ENCODE data around the gene CUL1.

CUL1 gene

GRCh38 chr7:148753224-148753623, 54.5 kb downstream of the CUL1 start:
- WGBS (ENCODE audit: extremely low coverage, insufficient coverage, insufficient read length), result no CpG with 5 or more reads among the region's 4 CpGs
- H3K79me2 ChIP-seq (ENCODE audit: control insufficient read depth, insufficient read depth, low read length, poor library complexity), result peaks cover 1% of the 10 kb centered on the region
- no peak overlapping the region for H3K4me2 ChIP-seq (ENCODE audit: low read length)
- no peak overlapping the region for H3K27ac ChIP-seq (ENCODE audit: low read depth, low read length)
- no peak for DNase-seq
- no peak overlapping the region for H3K18ac ChIP-seq (ENCODE audit: low read length)
- no peak overlapping the region for H3K9ac ChIP-seq (ENCODE audit: low read length)
- H2AFZ ChIP-seq (ENCODE audit: insufficient read depth, low read length, poor library complexity), result no peak overlapping the region
- no peaks in the 10 kb centered on the region for H3K79me1 ChIP-seq (ENCODE audit: low read length)
- no peak overlapping the region for H4K91ac ChIP-seq (ENCODE audit: low read depth, low read length)
- no peak overlapping the region for H4K8ac ChIP-seq (ENCODE audit: low read depth, low read length)
- H3K4ac ChIP-seq (ENCODE audit: low read depth, low read length), result no peak overlapping the region
- peaks cover 13 to 15% of the 10 kb centered on the region in 2 experiments for H3K36me3 ChIP-seq (ENCODE audit: control insufficient read depth in 1 of 2, insufficient read depth in 2 of 2, low read length in 2 of 2)
- no peak overlapping the region for H2AK5ac ChIP-seq (ENCODE audit: low read length)
- H2BK5ac ChIP-seq (ENCODE audit: low read depth, low read length, poor library complexity), result no peak overlapping the region
- no peak overlapping the region for H2BK120ac ChIP-seq (ENCODE audit: insufficient read depth, low read length, poor library complexity)
- H3K4me1 ChIP-seq (ENCODE audit: control insufficient read depth in 1 of 2, insufficient read depth in 2 of 2, low read length in 2 of 2), result no peaks in the 10 kb centered on the region
- no peaks in the 10 kb centered on the region for H3K27me3 ChIP-seq (ENCODE audit: insufficient read depth, low read length)
- H2BK12ac ChIP-seq (ENCODE audit: low read length), result no peak overlapping the region
- H3K4me3 ChIP-seq (ENCODE audit: low read depth, low read length), result no peak overlapping the region
- no peak overlapping the region for H3K14ac ChIP-seq (ENCODE audit: low read length)
- H3K23ac ChIP-seq (ENCODE audit: low read length), result no peak overlapping the region
- no peaks in the 10 kb centered on the region for H3K9me3 ChIP-seq (ENCODE audit: insufficient read depth, low read depth, low read length)
- H4K12ac ChIP-seq (ENCODE audit: low read depth, low read length), result no peak overlapping the region

- Histone ChIP-seq H4K91ac (ENCODE audit: low read depth, low read length) (no peak overlapping the region), H3K9me3 (ENCODE audit: insufficient read depth, low read depth, low read length) (no peaks in the 10 kb centered on the region), H3K4me1 (ENCODE audit: control insufficient read depth in 1 of 2, insufficient read depth in 2 of 2, low read length in 2 of 2) (no peaks in the 10 kb centered on the region), H4K8ac (ENCODE audit: low read depth, low read length) (no peak overlapping the region), H3K9ac (ENCODE audit: low read length) (no peak overlapping the region), H3K4ac (ENCODE audit: low read depth, low read length) (no peak overlapping the region), H3K4me2 (ENCODE audit: low read length) (no peak overlapping the region), H3K27me3 (ENCODE audit: insufficient read depth, low read length) (no peaks in the 10 kb centered on the region), H3K79me1 (ENCODE audit: low read length) (no peaks in the 10 kb centered on the region), H3K23ac (ENCODE audit: low read length) (no peak overlapping the region), H3K14ac (ENCODE audit: low read length) (no peak overlapping the region), H2BK120ac (ENCODE audit: insufficient read depth, low read length, poor library complexity) (no peak overlapping the region), H3K18ac (ENCODE audit: low read length) (no peak overlapping the region), H2BK5ac (ENCODE audit: low read depth, low read length, poor library complexity) (no peak overlapping the region), H3K4me3 (ENCODE audit: low read depth, low read length) (no peak overlapping the region), H3K36me3 (ENCODE audit: control insufficient read depth in 1 of 2, insufficient read depth in 2 of 2, low read length in 2 of 2) (peaks cover 15 to 17% of the 10 kb centered on the region in 2 experiments), H2AK5ac (ENCODE audit: low read length) (no peak overlapping the region), H3K79me2 (ENCODE audit: control insufficient read depth, insufficient read depth, low read length, poor library complexity) (peaks cover 1% of the 10 kb centered on the region), H2AFZ (ENCODE audit: insufficient read depth, low read length, poor library complexity) (no peak overlapping the region), H3K27ac (ENCODE audit: low read depth, low read length) (no peak overlapping the region), H4K12ac (ENCODE audit: low read depth, low read length) (no peak overlapping the region), H2BK12ac (ENCODE audit: low read length) (no peak overlapping the region)
- no peak for DNase-seq
- no CpG with 5 or more reads among the region's 6 CpGs for WGBS (ENCODE audit: extremely low coverage, insufficient coverage, insufficient read length)
These were observed 56.2 kb downstream of the CUL1 start for GRCh38 chr7:148754912-148755311.

DNA sequence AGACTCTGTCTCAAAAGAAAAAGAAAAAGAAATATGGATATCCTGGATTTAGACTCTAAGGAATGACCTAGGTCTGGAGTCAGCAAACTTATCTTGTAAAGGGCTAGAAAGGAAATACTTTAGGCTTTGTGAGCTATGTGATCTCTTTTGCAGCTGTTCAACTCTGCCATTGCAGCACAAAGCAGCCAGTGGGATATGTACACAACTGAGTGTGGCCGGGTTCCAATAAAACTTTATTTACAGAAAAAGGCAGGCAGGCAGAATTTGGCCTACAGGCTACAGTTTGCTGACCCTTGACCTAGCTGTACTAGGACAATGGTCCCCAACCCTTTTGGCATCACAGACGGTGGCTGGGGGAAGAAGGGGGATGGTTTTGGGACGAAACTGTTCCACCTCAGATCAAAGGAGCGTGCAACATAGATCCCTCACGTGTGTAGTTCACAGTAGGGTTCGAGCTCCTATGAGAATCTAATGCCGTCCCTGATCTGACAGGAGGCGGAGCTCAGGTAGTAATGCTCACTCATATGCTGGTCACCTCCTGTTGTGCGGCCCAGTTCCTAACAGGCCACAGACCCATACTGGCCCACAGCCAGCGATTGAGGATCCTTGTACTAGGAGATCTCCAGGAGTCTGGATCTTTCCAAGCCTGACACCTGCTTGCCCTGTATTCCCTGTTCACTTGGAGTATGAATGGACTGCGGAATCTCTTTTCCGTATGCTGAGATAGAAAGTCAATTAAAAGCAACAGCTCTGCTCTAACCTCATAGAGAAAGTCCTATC, 63.0 kb downstream of the CUL1 start:
- no peak overlapping the region for H2AFZ ChIP-seq (ENCODE audit: insufficient read depth, low read length, poor library complexity)
- H3K4ac ChIP-seq (ENCODE audit: low read depth, low read length), result no peak overlapping the region
- H4K12ac ChIP-seq (ENCODE audit: low read depth, low read length), result no peak overlapping the region
- no peak overlapping the region for H3K4me3 ChIP-seq (ENCODE audit: low read depth, low read length)
- H2BK5ac ChIP-seq (ENCODE audit: low read depth, low read length, poor library complexity), result no peak overlapping the region
- H3K79me1 ChIP-seq (ENCODE audit: low read length), result no peaks in the 10 kb centered on the region
- no peak overlapping the region for H3K23ac ChIP-seq (ENCODE audit: low read length)
- no CpG with 5 or more reads among the region's 12 CpGs for WGBS (ENCODE audit: extremely low coverage, insufficient coverage, insufficient read length)
- no peak overlapping the region for H2BK120ac ChIP-seq (ENCODE audit: insufficient read depth, low read length, poor library complexity)
- H3K27me3 ChIP-seq (ENCODE audit: insufficient read depth, low read length), result no peaks in the 10 kb centered on the region
- no peak overlapping the region for H3K9ac ChIP-seq (ENCODE audit: low read length)
- H3K36me3 ChIP-seq (ENCODE audit: control insufficient read depth in 1 of 2, insufficient read depth in 2 of 2, low read length in 2 of 2), result peaks cover 21 to 31% of the 10 kb centered on the region in 2 experiments
- no peak overlapping the region for H2BK12ac ChIP-seq (ENCODE audit: low read length)
- no peaks in the 10 kb centered on the region for H3K4me1 ChIP-seq (ENCODE audit: control insufficient read depth in 1 of 2, insufficient read depth in 2 of 2, low read length in 2 of 2)
- H3K79me2 ChIP-seq (ENCODE audit: control insufficient read depth, insufficient read depth, low read length, poor library complexity), result no peaks in the 10 kb centered on the region
- H3K14ac ChIP-seq (ENCODE audit: low read length), result no peak overlapping the region
- no peaks in the 10 kb centered on the region for H3K9me3 ChIP-seq (ENCODE audit: insufficient read depth, low read depth, low read length)
- no peak overlapping the region for H3K18ac ChIP-seq (ENCODE audit: low read length)
- no peak overlapping the region for H2AK5ac ChIP-seq (ENCODE audit: low read length)
- no peak for DNase-seq
- H4K8ac ChIP-seq (ENCODE audit: low read depth, low read length), result no peak overlapping the region
- H3K4me2 ChIP-seq (ENCODE audit: low read length), result no peak overlapping the region
- H4K91ac ChIP-seq (ENCODE audit: low read depth, low read length), result no peak overlapping the region
- H3K27ac ChIP-seq (ENCODE audit: low read depth, low read length), result no peak overlapping the region

DNA sequence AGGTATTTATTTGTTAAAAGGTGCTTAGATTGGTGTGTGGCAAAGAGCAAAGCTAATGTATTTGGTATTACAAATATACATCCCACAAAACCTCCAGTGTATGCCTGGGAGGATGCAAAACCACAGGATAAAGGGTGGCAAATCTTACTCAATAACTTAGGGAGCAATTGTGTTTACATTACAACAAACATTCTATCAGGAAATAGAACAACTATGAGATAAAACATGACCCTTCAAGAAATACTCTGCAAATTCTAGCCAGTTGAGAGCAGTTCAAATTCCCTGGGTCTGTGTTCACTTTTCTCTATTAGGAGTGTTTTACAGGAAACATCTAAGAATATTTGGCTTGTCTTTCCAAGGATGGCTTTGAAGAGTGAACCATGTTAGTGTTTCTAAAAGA, 64.9 kb downstream of the CUL1 start:
- Histone ChIP-seq H2BK5ac (ENCODE audit: low read depth, low read length, poor library complexity) (no peak overlapping the region), H3K36me3 (ENCODE audit: control insufficient read depth in 1 of 2, insufficient read depth in 2 of 2, low read length in 2 of 2) (peaks cover 18 to 27% of the 10 kb centered on the region in 2 experiments), H4K91ac (ENCODE audit: low read depth, low read length) (no peak overlapping the region), H3K18ac (ENCODE audit: low read length) (no peak overlapping the region), H2BK12ac (ENCODE audit: low read length) (no peak overlapping the region), H3K9ac (ENCODE audit: low read length) (no peak overlapping the region), H3K27ac (ENCODE audit: low read depth, low read length) (no peak overlapping the region), H3K4me3 (ENCODE audit: low read depth, low read length) (no peak overlapping the region), H3K79me2 (ENCODE audit: control insufficient read depth, insufficient read depth, low read length, poor library complexity) (no peaks in the 10 kb centered on the region), H2AFZ (ENCODE audit: insufficient read depth, low read length, poor library complexity) (no peak overlapping the region), H2AK5ac (ENCODE audit: low read length) (no peak overlapping the region), H3K79me1 (ENCODE audit: low read length) (no peaks in the 10 kb centered on the region), H3K14ac (ENCODE audit: low read length) (no peak overlapping the region), H3K23ac (ENCODE audit: low read length) (no peak overlapping the region), H2BK120ac (ENCODE audit: insufficient read depth, low read length, poor library complexity) (no peak overlapping the region), H3K9me3 (ENCODE audit: insufficient read depth, low read depth, low read length) (no peaks in the 10 kb centered on the region), H4K12ac (ENCODE audit: low read depth, low read length) (no peak overlapping the region), H3K4ac (ENCODE audit: low read depth, low read length) (no peak overlapping the region), H3K27me3 (ENCODE audit: insufficient read depth, low read length) (no peaks in the 10 kb centered on the region), H3K4me1 (ENCODE audit: control insufficient read depth in 1 of 2, insufficient read depth in 2 of 2, low read length in 2 of 2) (no peaks in the 10 kb centered on the region), H4K8ac (ENCODE audit: low read depth, low read length) (no peak overlapping the region), H3K4me2 (ENCODE audit: low read length) (no peak overlapping the region)
- DNase-seq, result no peak

All from trophoblast cell (in vitro differentiated cells and primary cell).